NB4 (cell line): ENCODE results near the gene OR5L1.

Experiments
- DNase-seq: peaks from one replicate; pipeline ENCODE4 v3.0.0; 2010; ENCODE audit warnings: low read depth
- H3K4me3 ChIP-seq: one replicate; pipeline ENCODE4 v1.5.1; 2011; ENCODE audit warnings: mild to moderate bottlenecking, low read depth, low read length, moderate library complexity
- MYC ChIP-seq: IDR thresholded peaks from 2 replicates; pipeline ENCODE4 v1.6.1; 2011; ENCODE audit warnings: low read depth, low read length
- POLR2A ChIP-seq: IDR thresholded peaks from 2 replicates; pipeline ENCODE4 v1.6.1; 2011; ENCODE audit warnings: mild to moderate bottlenecking; ENCODE audit not compliant: insufficient read length; ENCODE audit errors: extremely low read depth
- TF ChIP-seq, protein P1 (sequence below): IDR thresholded peaks from 2 replicates; pipeline ENCODE4 v1.6.1; 2011; ENCODE audit warnings: low read depth, low read length
- TF ChIP-seq, protein P2 (sequence below): IDR thresholded peaks from one replicate; pipeline ENCODE4 v1.5.1; 2012; ENCODE audit warnings: low read depth, low read length

OR5L1 gene

DNA sequence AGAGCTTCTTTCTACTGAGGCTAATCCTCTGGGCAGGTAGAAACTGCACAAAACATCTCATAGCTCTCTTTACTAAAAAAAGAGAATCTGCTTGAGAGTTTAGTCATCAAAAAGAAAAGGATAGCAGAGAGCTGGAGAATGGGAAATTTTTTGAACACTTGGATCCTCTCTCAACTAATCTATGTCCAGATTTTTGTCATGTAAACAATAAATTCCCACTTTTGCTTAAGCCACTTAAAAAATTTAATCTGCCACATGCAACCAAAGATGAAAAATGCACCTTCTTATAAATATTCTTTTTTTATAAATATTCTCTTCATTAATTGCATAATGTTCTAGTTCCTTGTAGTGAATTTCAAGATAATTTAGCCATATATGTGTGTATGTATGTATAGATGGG lies 37.9 kb downstream of the OR5L1 start:
- DNase-seq, result no peak
- H3K4me3 ChIP-seq, result no peak overlapping the region
- TF ChIP-seq POLR2A, result no peak
- TF ChIP-seq, protein P1, sequence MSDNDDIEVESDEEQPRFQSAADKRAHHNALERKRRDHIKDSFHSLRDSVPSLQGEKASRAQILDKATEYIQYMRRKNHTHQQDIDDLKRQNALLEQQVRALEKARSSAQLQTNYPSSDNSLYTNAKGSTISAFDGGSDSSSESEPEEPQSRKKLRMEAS, result no peak
- no peak for TF ChIP-seq MYC
- TF ChIP-seq, protein P2, sequence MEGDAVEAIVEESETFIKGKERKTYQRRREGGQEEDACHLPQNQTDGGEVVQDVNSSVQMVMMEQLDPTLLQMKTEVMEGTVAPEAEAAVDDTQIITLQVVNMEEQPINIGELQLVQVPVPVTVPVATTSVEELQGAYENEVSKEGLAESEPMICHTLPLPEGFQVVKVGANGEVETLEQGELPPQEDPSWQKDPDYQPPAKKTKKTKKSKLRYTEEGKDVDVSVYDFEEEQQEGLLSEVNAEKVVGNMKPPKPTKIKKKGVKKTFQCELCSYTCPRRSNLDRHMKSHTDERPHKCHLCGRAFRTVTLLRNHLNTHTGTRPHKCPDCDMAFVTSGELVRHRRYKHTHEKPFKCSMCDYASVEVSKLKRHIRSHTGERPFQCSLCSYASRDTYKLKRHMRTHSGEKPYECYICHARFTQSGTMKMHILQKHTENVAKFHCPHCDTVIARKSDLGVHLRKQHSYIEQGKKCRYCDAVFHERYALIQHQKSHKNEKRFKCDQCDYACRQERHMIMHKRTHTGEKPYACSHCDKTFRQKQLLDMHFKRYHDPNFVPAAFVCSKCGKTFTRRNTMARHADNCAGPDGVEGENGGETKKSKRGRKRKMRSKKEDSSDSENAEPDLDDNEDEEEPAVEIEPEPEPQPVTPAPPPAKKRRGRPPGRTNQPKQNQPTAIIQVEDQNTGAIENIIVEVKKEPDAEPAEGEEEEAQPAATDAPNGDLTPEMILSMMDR, result no peak

DNA sequence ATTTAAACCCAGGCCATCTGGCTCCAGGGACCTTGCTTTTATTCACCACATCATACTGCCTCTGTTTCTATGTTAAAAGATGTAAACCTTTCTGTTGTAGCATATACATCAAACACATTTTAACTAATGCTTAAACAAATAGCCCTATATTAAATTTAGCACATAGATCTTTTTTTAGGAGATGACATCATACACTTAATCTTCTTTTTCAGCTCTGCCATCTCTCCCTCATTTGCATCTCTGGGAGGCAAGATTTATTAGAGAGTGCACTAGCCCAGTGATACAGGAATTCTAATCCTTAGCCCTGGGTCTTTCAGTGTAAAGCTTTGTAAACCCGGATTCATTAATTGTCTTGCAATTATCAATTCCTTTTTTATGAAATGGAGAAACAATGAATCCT lies 41.0 kb downstream of the OR5L1 start:
- TF ChIP-seq, protein P2, result no peak
- TF ChIP-seq, protein P1, result no peak
- no peak for TF ChIP-seq MYC

DNA sequence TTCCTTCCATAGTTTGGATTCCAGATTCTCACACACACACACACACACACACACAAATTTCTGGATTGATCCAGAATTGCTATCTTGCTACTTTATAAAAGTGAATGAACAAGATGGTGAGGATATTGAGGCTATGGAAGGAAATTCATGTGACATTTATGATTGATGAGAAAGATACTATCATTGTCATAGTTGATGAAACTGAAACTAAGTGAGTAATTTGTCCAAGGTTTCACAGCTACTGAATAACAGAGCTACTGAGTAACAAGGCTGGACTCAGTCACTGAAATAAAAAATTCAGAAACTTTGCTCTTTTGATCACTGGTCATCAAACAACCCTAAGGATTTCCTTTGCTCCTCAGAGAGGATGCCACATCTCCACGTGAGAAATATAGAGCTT lies 43.5 kb downstream of the OR5L1 start:
- TF ChIP-seq POLR2A, result no peak
- no peak for TF ChIP-seq MYC
- TF ChIP-seq, protein P1, result no peak
- TF ChIP-seq, protein P2, result no peak
- no peak overlapping the region for H3K4me3 ChIP-seq
- DNase-seq, result no peak

More for the DNA sequence above, 41.0 kb downstream of the OR5L1 start:
- H3K4me3 ChIP-seq, result no peak overlapping the region
- DNase-seq, result no peak
